Kidney (tissue), 14 donors: Measurements from ENCODE around the gene ARID5A. TPM values are rescaled to one million over a fixed set of nuclear protein-coding genes. Genes with fewer than 3 reads are reported as not detected.

ENCODE experiments used
- DNase-seq, 5 donors: peaks; one replicate each; pipeline ENCODE4 v3.0.0-alpha.2; 2013 to 2020
- FAIRE-seq: peaks from 2 replicates; lab custom pipeline; 2012; peaks lifted over from hg19 to GRCh38; lab: Jason Lieb, UNC
- H3K27ac ChIP-seq, 2 donors: one replicate each; pipeline ENCODE4 v1.7.0; 2013; ENCODE audit warnings: low read depth in 2 of 2, low read length in 2 of 2, inconsistent platforms in 1 of 2
- H3K27me3 ChIP-seq: one replicate; pipeline ENCODE4 v1.7.1; 2013; ENCODE audit warnings: low read length, inconsistent platforms; ENCODE audit not compliant: control insufficient read depth, insufficient read depth
- H3K36me3 ChIP-seq, 3 donors: one replicate each; pipeline versions ENCODE4 v1.7.0 to v1.7.1; 2013; ENCODE audit warnings: low read length in 3 of 3, control low read depth in 1 of 3, inconsistent platforms in 1 of 3; ENCODE audit not compliant: insufficient read depth in 3 of 3, control insufficient read depth in 2 of 3
- H3K4me1 ChIP-seq, 3 donors: one replicate each; pipeline versions ENCODE4 v1.7.0 to v1.7.1; 2013; ENCODE audit warnings: low read length in 3 of 3, inconsistent platforms in 1 of 3, low read depth in 1 of 3; ENCODE audit not compliant: control insufficient read depth in 2 of 3, insufficient read depth in 2 of 3
- H3K4me3 ChIP-seq, 3 donors: one replicate each; pipeline versions ENCODE4 v1.7.0 to v1.8.1; 2013; ENCODE audit warnings: low read length in 3 of 3, control low read depth in 1 of 3, inconsistent platforms in 1 of 3
- H3K9ac ChIP-seq, 3 donors: one replicate each; pipeline versions ENCODE4 v1.7.0 to v1.7.1; 2013; ENCODE audit warnings: low read length in 3 of 3, control low read depth in 1 of 3, inconsistent platforms in 1 of 3
- H3K9me3 ChIP-seq, 3 donors: one replicate each; pipeline versions ENCODE4 v1.7.0 to v1.7.1; 2013; ENCODE audit warnings: low read length in 3 of 3, control low read depth in 1 of 3, inconsistent platforms in 1 of 3; ENCODE audit not compliant: control insufficient read depth in 2 of 3, insufficient read depth in 1 of 3
- CTCF ChIP-seq: IDR thresholded peaks from 3 replicates; pipeline ENCODE4 v1.5.1; 2012; ENCODE audit warnings: mild to moderate bottlenecking, moderate library complexity, borderline replicate concordance; ENCODE audit not compliant: insufficient read depth; ENCODE audit errors: extremely low read depth
- intact Hi-C: fragments of 100-400 bp; cut with DNase I; formaldehyde crosslinking; loops from one replicate; pipeline ENCODE4 v1.11.1; 2022
- polyA plus RNA-seq: library from polyadenylated mRNA; stranded (reverse); fragments of 350-450 nt; fragmentation: Illumina TruSeq; extraction: RNeasy Lipid Tissue Mini Kit (QIAGEN cat#74804); gene quantifications from one replicate; pipeline ENCODE4 v1.2.3, GENCODE V29; 2014; ENCODE audit warnings: low read depth, low replicate concordance; ENCODE audit not compliant: insufficient read depth
- total RNA-seq: library from RNA; stranded (reverse); fragmentation: NEBNext Ultra II Directional; extraction: Animal tissue kit (Norgen Biotek cat#: 25700); gene quantifications from one replicate; pipeline ENCODE4 v1.2.1, GENCODE V29; 2021
- donor health status: control.
- donor health status: control.
- donor health status: control.
- donor health status: control.
- donor health status: control.
- donor health status: DM: yes; HTN: yes; CAD: no.
- donor health status: Normal renal cell carcinoma (clear cell type).

The ARID5A gene
- total and polyA plus RNA-seq, 2 donors from 2014 or later = 8.6 to 26.3 TPM

- intact Hi-C loops = no loop called here
- Histone ChIP-seq H3K9me3 (no peaks in the 10 kb centered on the region), H3K4me3 (no peak overlapping the region), H3K9ac (no peak overlapping the region), H3K27me3 (no peaks in the 10 kb centered on the region), H3K4me1 (no peaks in the 10 kb centered on the region), H3K36me3 (no peaks in the 10 kb centered on the region), H3K27ac (no peak overlapping the region)
- no peak for TF ChIP-seq CTCF
- no peak for DNase-seq
- no peak for FAIRE-seq
These were observed 27.5 kb downstream of the ARID5A start for GRCh38 chr2:96564026-96564425.

DNA sequence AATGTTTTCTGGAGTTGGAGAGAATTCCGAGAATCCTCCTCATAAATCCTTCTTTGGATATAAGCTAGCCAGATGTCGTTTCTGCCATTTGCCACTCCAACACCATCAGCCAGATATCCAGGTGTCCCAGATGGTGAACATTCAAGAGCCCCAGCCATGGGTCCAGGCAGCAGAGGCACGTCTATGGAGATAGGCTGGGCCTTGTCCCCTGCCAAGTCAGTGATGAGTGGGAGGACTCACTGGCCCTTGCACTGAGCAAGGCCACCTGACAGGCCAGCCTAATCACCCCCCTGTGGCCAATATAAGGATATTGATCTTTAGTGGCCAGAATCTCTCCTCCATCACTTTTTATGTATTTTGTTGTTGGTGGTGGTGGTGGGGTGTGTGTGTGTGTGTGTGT lies 28.0 kb downstream of the ARID5A start:
- no peaks in the 10 kb centered on the region for H3K4me1 ChIP-seq
- no peak overlapping the region for H3K9ac ChIP-seq
- FAIRE-seq = no peak

DNA sequence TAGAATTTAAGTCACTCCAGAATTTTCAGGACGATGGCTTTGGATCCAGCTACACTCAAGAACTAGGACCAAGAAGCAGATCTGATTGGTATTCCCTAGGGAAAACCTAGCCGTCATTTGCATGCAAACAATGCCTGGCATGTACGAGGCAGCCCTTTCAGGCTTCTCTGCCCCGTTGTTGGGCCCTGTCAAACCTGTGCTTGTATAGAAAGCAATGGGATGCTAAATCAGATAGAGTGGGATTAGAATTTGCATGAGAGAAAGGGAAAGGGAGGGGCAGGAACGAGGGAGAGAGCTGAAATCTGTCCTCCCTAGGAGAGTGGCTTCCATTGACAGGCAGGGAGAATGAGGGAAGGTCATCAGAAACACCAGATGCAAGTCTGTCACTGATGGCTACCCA lies 28.6 kb downstream of the ARID5A start:
- no peak for TF ChIP-seq CTCF
- intact Hi-C loops = no loop called here
- DNase-seq (no peak), FAIRE-seq (no peak)
- Histone ChIP-seq H3K4me1 (no peaks in the 10 kb centered on the region), H3K36me3 (no peaks in the 10 kb centered on the region), H3K27ac (no peak overlapping the region), H3K9me3 (no peaks in the 10 kb centered on the region), H3K9ac (no peak overlapping the region), H3K27me3 (no peaks in the 10 kb centered on the region), H3K4me3 (no peak overlapping the region)

More for the DNA sequence above, 28.0 kb downstream of the ARID5A start:
- DNase-seq = no peak
- Histone ChIP-seq H3K27me3 (no peaks in the 10 kb centered on the region), H3K27ac (no peak overlapping the region), H3K36me3 (no peaks in the 10 kb centered on the region), H3K4me3 (no peak overlapping the region), H3K9me3 (no peaks in the 10 kb centered on the region)
- TF ChIP-seq CTCF = no peak
- intact Hi-C loops = no loop called here

GRCh38 chr2:96568094-96568493 lies 31.5 kb downstream of the ARID5A start:
- H3K4me1 ChIP-seq = no peaks in the 10 kb centered on the region
- TF ChIP-seq CTCF = no peak

More at GRCh38 chr2:96568094-96568493, 31.5 kb downstream of the ARID5A start:
- Histone ChIP-seq H3K9me3 (no peaks in the 10 kb centered on the region), H3K9ac (no peak overlapping the region), H3K4me3 (no peak overlapping the region), H3K27me3 (no peaks in the 10 kb centered on the region), H3K27ac (no peak overlapping the region), H3K36me3 (no peaks in the 10 kb centered on the region)
- FAIRE-seq (no peak), DNase-seq (no peak)
- intact Hi-C loops = no loop called here
